H7 (cell line): ENCODE measurements around the gene CHRDL2. TPM values are rescaled to one million over a fixed set of nuclear protein-coding genes. Genes with fewer than 3 reads are reported as not detected.

ENCODE experiments used
- DNase-seq: peaks from one replicate; pipeline ENCODE4 v3.0.0; 2012
- H3K27me3 ChIP-seq: 2 replicates; pipeline ENCODE4 v1.6.0; 2011; ENCODE audit warnings: mild to moderate bottlenecking, low read length; ENCODE audit not compliant: control insufficient read depth, insufficient read depth
- H3K36me3 ChIP-seq: replicated peaks from 2 replicates; pipeline ENCODE4 v1.5.1; 2011; ENCODE audit warnings: low read length; ENCODE audit not compliant: control insufficient read depth, insufficient read depth
- H3K4me3 ChIP-seq: 2 replicates; pipeline ENCODE4 v1.5.1; 2011; ENCODE audit warnings: low read depth, mild to moderate bottlenecking, control low read depth, low read length, moderate library complexity; ENCODE audit not compliant: insufficient read depth
- total RNA-seq: library from RNA; depleted of rRNA; stranded (reverse); fragments of >200 nt; shearing (Covaris generic); gene quantifications from 2 replicates; pipeline ENCODE4 v1.2.3, GENCODE V29; 2014

CHRDL2 gene
- total RNA-seq, 1 experiment from 2014 or later, result not detected

DNA sequence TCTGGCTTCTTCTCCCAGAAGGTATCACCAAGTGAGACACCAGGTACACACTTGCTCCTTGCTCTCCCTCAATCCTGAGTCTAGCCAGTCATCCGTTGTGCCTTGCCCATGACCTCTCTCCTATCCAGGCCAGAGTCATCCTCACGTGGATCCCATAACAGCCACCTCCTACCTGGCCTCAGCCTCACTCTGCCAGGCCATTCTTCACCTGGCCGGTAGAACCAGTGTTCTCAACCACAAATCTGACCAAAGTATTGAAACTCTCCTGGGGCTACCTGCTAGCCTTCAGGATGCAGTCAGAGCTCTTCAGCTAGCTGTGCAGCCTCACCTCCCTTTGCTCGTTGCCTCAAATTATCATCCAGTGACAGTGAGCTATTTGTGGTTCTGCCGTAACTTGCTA lies 37.7 kb downstream of the CHRDL2 start:
- no peaks in the 10 kb centered on the region for H3K36me3 ChIP-seq
- no peak overlapping the region for H3K4me3 ChIP-seq
- DNase-seq, result no peak
- H3K27me3 ChIP-seq, result no peaks in the 10 kb centered on the region

GRCh38 chr11:74691755-74692154 lies 39.5 kb downstream of the CHRDL2 start:
- Histone ChIP-seq H3K36me3 (no peaks in the 10 kb centered on the region), H3K4me3 (no peak overlapping the region), H3K27me3 (no peaks in the 10 kb centered on the region)
- DNase-seq, result peak; percentile 33

DNA sequence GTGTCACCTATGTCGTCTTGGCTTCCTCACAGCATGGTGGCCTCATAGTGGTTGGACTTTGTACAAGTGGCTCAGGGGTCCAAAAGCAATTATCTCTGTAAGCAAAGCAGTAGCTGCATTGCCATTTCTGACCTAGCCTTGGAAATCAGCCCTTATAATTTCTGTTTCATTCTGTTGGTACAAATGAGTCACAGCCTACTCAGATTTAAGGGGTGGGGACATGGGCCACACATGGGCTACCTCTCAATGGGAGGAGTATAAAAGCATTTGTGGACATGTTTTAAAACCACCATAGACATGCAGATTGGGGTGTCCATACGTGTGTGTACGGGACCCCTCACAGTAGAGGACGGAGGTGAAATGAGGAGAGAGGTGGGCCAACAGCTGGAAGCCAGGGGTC lies 41.6 kb downstream of the CHRDL2 start:
- Histone ChIP-seq H3K27me3 (no peaks in the 10 kb centered on the region), H3K4me3 (no peak overlapping the region), H3K36me3 (no peaks in the 10 kb centered on the region)
- DNase-seq, result no peak

DNA sequence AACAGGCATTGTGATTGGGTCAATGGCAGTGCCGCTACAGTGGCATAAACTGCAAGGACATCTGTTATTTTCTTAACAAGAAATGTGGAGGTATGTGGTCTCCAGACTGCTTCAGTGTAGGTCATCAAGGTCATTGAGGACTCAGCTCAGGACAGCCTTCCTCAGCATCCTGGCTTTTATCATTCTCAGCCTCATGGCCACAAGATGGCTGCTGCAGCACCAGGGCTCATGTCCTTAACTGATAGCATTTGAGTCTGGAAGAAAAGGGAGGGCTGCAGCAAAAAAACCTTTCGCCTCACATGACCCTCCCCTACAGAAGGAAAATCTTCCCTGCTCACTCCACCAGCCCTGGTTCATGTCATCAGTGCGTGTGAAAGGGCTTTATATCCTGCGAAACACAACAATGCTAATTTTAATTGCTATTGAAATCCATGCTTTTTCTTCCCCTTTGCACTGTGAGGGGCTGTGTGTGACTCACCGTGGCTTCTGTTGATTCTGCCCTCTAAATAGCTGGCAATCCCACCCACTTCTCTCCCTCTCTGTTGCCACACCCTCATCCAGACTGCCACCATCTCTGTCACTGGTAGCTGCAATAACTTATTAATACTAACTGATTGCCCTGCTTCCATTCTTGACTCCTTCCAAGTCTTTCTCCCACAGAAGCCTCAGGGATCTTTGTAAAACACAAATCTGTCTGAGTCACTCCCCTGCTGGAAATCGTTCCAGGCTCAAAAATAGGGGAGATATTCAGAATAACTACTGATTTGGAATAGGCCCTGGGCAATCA lies 43.8 kb downstream of the CHRDL2 start:
- no peaks in the 10 kb centered on the region for H3K27me3 ChIP-seq
- DNase-seq, result no peak
- no peaks in the 10 kb centered on the region for H3K36me3 ChIP-seq
- no peak overlapping the region for H3K4me3 ChIP-seq

DNA sequence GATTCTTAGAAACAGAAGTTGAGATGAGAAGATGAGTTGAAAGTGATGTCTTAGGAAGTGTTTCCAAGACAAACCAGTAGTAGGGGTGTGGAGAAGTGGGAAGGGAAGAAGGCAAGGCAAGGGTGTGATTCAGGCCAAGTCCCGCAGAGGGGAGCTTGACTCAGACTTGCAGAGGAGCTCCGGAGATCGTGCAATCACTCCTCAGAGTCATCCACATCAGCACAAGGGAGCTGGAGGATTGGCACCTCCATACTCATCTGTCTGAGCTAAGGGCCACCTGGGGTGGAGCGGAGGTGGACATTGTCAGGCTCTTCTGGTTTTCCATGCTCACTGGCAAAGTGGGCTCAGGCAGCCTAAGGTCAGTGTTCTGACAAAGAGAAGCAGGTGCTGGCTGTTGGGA lies 44.4 kb downstream of the CHRDL2 start:
- Histone ChIP-seq H3K27me3 (no peaks in the 10 kb centered on the region), H3K36me3 (no peaks in the 10 kb centered on the region), H3K4me3 (no peak overlapping the region)
- DNase-seq, result no peak

DNA sequence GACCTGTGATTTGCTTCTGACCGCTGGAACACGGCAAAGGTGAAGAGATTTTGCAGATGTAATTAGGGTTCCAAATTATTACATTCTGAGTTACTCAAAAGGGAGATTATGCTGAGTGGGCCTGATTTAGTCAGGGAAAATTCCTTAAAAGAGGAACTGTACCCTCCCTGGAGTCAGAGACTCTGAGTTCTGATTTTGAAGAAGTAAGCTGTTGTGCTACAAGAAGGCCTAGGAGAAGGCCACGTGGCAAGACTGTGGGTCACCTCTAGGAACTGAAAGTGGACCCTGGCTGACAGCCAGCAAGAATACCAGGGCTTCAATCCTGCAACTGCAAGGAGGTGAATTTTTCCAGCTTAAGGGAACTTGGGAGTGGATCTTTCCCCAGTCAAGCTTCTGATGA lies 45.3 kb downstream of the CHRDL2 start:
- Histone ChIP-seq H3K27me3 (no peaks in the 10 kb centered on the region), H3K4me3 (no peak overlapping the region), H3K36me3 (no peaks in the 10 kb centered on the region)
- no peak for DNase-seq

- Histone ChIP-seq H3K36me3 (no peaks in the 10 kb centered on the region), H3K27me3 (no peaks in the 10 kb centered on the region), H3K4me3 (no peak overlapping the region)
- DNase-seq, result no peak
Measured at GRCh38 chr11:74685338-74685737, 45.9 kb downstream of the CHRDL2 start.

- Histone ChIP-seq H3K36me3 (no peaks in the 10 kb centered on the region), H3K27me3 (no peaks in the 10 kb centered on the region), H3K4me3 (no peak overlapping the region)
- DNase-seq, result peak; percentile 10
Measured at GRCh38 chr11:74684661-74685060, 46.6 kb downstream of the CHRDL2 start.

- DNase-seq, result peak; percentile 66
- H3K4me3 ChIP-seq, result no peak overlapping the region
- H3K36me3 ChIP-seq, result no peaks in the 10 kb centered on the region
- H3K27me3 ChIP-seq, result no peaks in the 10 kb centered on the region
Measured at GRCh38 chr11:74683941-74684481, 47.2 kb downstream of the CHRDL2 start.

DNA sequence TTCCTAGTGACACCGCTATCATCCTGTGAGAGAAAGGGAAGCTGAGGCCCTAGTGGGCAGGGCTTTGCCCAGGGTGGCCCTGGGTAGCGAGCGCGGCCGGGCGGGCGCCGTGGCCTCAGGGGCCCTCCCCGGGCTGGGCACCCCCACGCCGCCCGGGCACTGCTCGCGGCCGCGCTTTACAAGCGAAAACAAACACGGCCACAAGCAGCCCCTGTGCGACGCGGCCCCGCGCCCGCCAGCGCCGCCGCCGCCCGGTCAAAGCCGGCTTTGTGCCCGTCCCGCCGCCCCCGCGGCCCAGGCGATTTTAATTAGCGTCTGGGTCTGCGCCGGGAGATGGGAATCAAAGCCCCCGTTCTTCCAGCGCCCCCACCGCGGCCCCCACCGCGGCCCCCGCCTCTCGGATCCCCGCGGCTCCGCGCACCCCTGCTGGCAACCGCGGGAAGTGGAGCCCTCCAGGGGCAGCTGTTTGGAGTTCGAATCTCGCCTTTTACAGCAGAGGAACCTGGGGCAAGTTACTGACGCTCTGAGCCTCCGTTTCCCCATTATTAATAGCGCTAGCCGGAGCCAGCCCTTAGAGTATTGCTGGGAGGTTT lies 47.9 kb downstream of the CHRDL2 start:
- Histone ChIP-seq H3K36me3 (no peaks in the 10 kb centered on the region), H3K27me3 (no peaks in the 10 kb centered on the region), H3K4me3 (peak overlapping the region; percentile 21; the same call in 1 of the 2 replicates)
- DNase-seq, result peak; percentile 89

- Histone ChIP-seq H3K27me3 (no peaks in the 10 kb centered on the region), H3K4me3 (peak overlapping the region; percentile 21; the same call in 1 of the 2 replicates), H3K36me3 (no peaks in the 10 kb centered on the region)
- peak; percentile 61 for DNase-seq
Measured at GRCh38 chr11:74682731-74683278, 48.4 kb downstream of the CHRDL2 start.

DNA sequence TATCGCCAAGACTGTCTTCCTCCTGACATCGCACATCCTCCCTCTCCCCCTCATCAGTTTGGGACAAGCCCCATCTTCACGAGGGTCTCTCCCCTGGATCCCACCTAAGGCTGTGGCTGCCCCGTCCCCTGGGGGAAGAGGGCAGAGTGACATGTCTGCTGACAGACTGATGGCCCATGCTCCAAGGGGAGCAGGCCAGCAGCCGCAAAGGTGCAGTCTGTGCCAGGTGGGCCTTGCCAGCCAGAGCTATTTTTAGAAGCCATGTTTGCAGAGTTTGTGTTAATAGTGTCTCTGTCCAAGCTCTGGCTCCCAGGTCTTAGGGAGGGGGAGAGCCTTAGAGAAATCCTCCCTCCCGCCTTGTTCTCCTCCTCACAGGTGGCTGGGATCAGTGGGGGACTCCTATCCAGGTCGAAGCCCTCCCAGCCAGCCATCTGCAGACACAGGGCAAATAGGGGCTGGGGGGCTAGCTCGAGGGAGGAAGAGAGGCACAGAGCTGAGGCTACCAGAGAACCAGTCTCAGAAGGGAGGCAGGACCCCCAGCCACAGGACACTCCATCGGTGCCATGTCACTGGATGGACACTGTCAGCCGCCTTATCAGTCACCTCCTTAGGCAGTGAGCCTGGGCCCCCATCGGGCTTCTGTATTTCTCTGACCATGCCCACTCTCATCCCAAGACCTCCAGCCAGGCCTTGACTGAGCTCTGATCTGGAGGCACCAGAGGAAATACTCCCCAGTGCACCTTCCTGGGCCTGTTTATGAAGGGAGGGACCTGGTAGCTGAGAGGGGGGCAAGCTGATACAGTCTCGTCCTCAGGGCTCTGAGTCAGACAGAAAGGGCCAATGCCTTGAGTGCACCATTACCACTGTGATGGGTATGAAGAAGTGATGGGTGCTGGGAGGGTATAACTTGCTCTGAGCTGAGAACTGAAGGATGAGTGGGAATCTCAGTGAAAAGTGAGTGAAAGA lies 49.3 kb downstream of the CHRDL2 start:
- H3K36me3 ChIP-seq, result no peaks in the 10 kb centered on the region
- DNase-seq, result no peak
- H3K27me3 ChIP-seq, result no peaks in the 10 kb centered on the region
- no peak overlapping the region for H3K4me3 ChIP-seq

GRCh38 chr11:74680703-74681531 lies 50.3 kb downstream of the CHRDL2 start:
- Histone ChIP-seq H3K27me3 (no peaks in the 10 kb centered on the region), H3K36me3 (no peaks in the 10 kb centered on the region), H3K4me3 (no peak overlapping the region)
- DNase-seq, result no peak
